K562 (cell line): Measurements from ENCODE around the gene VWA5B1. TPM values are rescaled to one million over a fixed set of nuclear protein-coding genes. Genes with fewer than 3 reads are reported as not detected.
A peak's percentile ranks its signal among the peaks of the same experiment; 100 is the strongest.
"Not testable (repeated sequence)": the region's sequence is repeated elsewhere in the genome, so short reads cannot be mapped to it uniquely, and the experiment has no call there.

Experiments
- ATAC-seq: fragments of 200-7000 bp; cut with Tn5 transposase; 3 replicates; pipeline ENCODE4 v1.9.1; 2020; ENCODE audit warnings: moderate library complexity
- BruUV-seq: library from RNA; stranded (reverse); fragments of 400-500 nt; replicated peaks from 2 replicates; lab custom pipeline; 2021; lab: Mats Ljungman, UMichigan
- CTCF ChIA-PET: fragments of 300-600 bp; formaldehyde crosslinking; extraction: SDS; loops from one replicate; lab custom pipeline; 2021; ENCODE audit warnings: low intra/inter-chr PET ratio; lab: Yijun Ruan, JAX
- POLR2A ChIA-PET: fragments of 300-600, 350-650 bp; sonication (Branson Sonifier 250); formaldehyde crosslinking; extraction: SDS; loops from one replicate; lab custom pipeline; 2021; ENCODE audit warnings: antibody characterized with exemption, inconsistent platforms; lab: Yijun Ruan, JAX
- DNase-seq, 4 experiments: peaks; one replicate each; pipeline versions ENCODE4 v3.0.0 to v3.0.0-alpha.2; 2011 to 2018; ENCODE audit warnings: low spot score in 3 of 4, mixed read lengths in 3 of 4; ENCODE audit errors: extremely low read depth in 1 of 4
- FAIRE-seq: peaks from 2 replicates; lab custom pipeline; 2011; peaks lifted over from hg19 to GRCh38; lab: Jason Lieb, UNC
- H2AFZ ChIP-seq: 2 replicates; pipeline ENCODE4 v1.6.0; 2011; ENCODE audit warnings: low read depth, low read length, control low read depth, inconsistent platforms
- H3K27ac ChIP-seq: fragments of 200-600 bp; 3 replicates; pipeline ENCODE4 v1.8.0; 2011; ENCODE audit warnings: low read depth, mild to moderate bottlenecking, control low read depth, inconsistent platforms, low read length, moderate library complexity, mixed read lengths; ENCODE audit errors: extremely low read depth
- H3K27me3 ChIP-seq, 2 experiments: fragments of 300-600 bp in 1 of 2; 2 replicates in 1 of 2; 3 replicates in 1 of 2; pipeline versions ENCODE4 v1.6.0 to v1.8.0; 2011; ENCODE audit warnings: inconsistent platforms in 2 of 2, low read length in 2 of 2, mild to moderate bottlenecking in 1 of 2, mixed read lengths in 1 of 2, moderate library complexity in 1 of 2; ENCODE audit not compliant: control insufficient read depth in 2 of 2, insufficient read depth in 2 of 2
- H3K36me3 ChIP-seq: fragments of 300-600 bp; 3 replicates; pipeline ENCODE4 v1.8.0; 2011; ENCODE audit warnings: mild to moderate bottlenecking, low read length, inconsistent platforms; ENCODE audit not compliant: control insufficient read depth, insufficient read depth
- H3K4me1 ChIP-seq, 2 experiments: fragments of 200-600 bp in 1 of 2; replicated peaks in 1 of 2; 2 replicates in 1 of 2; 3 replicates in 1 of 2; pipeline versions ENCODE4 v1.5.1 to v1.8.0; 2011; ENCODE audit warnings: inconsistent platforms in 2 of 2, low read length in 2 of 2, mild to moderate bottlenecking in 1 of 2, mixed read lengths in 1 of 2, moderate library complexity in 1 of 2; ENCODE audit not compliant: control insufficient read depth in 2 of 2, insufficient read depth in 2 of 2
- H3K4me2 ChIP-seq: 2 replicates; pipeline ENCODE4 v1.6.1; 2011; ENCODE audit warnings: low read length, control low read depth, inconsistent platforms, mixed read lengths; ENCODE audit not compliant: insufficient read depth
- H3K4me3 ChIP-seq: fragments of 200-600 bp; sonication (generic), shearing (Covaris generic); 2 replicates; pipeline ENCODE4 v1.5.1; 2016; ENCODE audit warnings: control low read depth, inconsistent platforms
- H3K79me2 ChIP-seq: fragments of 200-600 bp; 3 replicates; pipeline ENCODE4 v1.8.0; 2011; ENCODE audit warnings: low read length, inconsistent platforms; ENCODE audit not compliant: control insufficient read depth, insufficient read depth
- H3K9ac ChIP-seq, 2 experiments: 2 replicates each; pipeline versions ENCODE4 v1.6.0 to v1.6.1; 2011; ENCODE audit warnings: low read depth in 2 of 2, low read length in 2 of 2, control low read depth in 1 of 2, inconsistent platforms in 1 of 2, mild to moderate bottlenecking in 1 of 2, mixed read lengths in 1 of 2; ENCODE audit not compliant: insufficient read depth in 1 of 2
- H3K9me1 ChIP-seq: one replicate; pipeline ENCODE4 v1.6.0; 2011; ENCODE audit warnings: inconsistent platforms, mild to moderate bottlenecking, low read length, moderate library complexity; ENCODE audit not compliant: control insufficient read depth, insufficient read depth
- H3K9me3 ChIP-seq: replicated peaks from 2 replicates; pipeline ENCODE4 v1.5.1; 2011; ENCODE audit warnings: low read depth, low read length, inconsistent platforms; ENCODE audit not compliant: control insufficient read depth, insufficient read depth
- H4K20me1 ChIP-seq: replicated peaks from 2 replicates; pipeline ENCODE4 v1.6.1; 2011; ENCODE audit warnings: low read length, inconsistent platforms, mixed read lengths; ENCODE audit not compliant: control insufficient read depth, insufficient read depth
- CHCHD3 ChIP-seq: fragments of 250-450 bp; sonication (Bioruptor Pico); IDR thresholded peaks from 2 replicates; pipeline ENCODE4 v2.1.2; 2022; ENCODE audit warnings: mild to moderate bottlenecking
- EP400 ChIP-seq: fragments of 450-650 bp; IDR thresholded peaks from 2 replicates; pipeline ENCODE4 v1.6.1; 2017; ENCODE audit warnings: antibody characterized with exemption, mild to moderate bottlenecking, moderate library complexity
- MTA2 ChIP-seq: fragments of 450-650 bp; IDR thresholded peaks from 2 replicates; pipeline ENCODE4 v1.6.1; 2016; ENCODE audit warnings: low read depth
- MTF1 ChIP-seq: fragments of 250-450 bp; sonication (Bioruptor Pico); IDR thresholded peaks from 2 replicates; pipeline ENCODE4 v1.9.0; 2021; ENCODE audit warnings: moderate library complexity, mild to moderate bottlenecking, inconsistent platforms, borderline replicate concordance
- ZNF146 ChIP-seq: IDR thresholded peaks from one replicate; pipeline ENCODE4 v1.6.1; 2018; ENCODE audit warnings: missing compliant biosample characterization; ENCODE audit not compliant: unreplicated experiment
- ZNF431 ChIP-seq: sonication (generic); formaldehyde crosslinking; IDR thresholded peaks from 2 replicates; pipeline ENCODE4 v1.8.0; 2022; ENCODE audit warnings: mild to moderate bottlenecking, missing genetic modification reagents
- ZNF561 ChIP-seq: fragments of 450-650 bp; formaldehyde crosslinking; conservative IDR thresholded peaks from 2 replicates; pipeline ENCODE4 v1.4.0; 2020; ENCODE audit warnings: mild to moderate bottlenecking, moderate library complexity
- WGBS: fragments of 100-300 bp; shearing (Covaris generic); methylation state at CpG from one replicate; pipeline ENCODE4 v1.1.6; 2016; ENCODE audit warnings: low coverage, mixed read lengths; ENCODE audit not compliant: insufficient coverage; ENCODE audit errors: missing lambda C conversion rate; 5-methylcytosine and 5-hydroxymethylcytosine counted together
- in situ Hi-C: fragments of 300-500 bp; cut with MboI; formaldehyde crosslinking; loops from 4 replicates; pipeline ENCODE4 v1.15.0; 2018; ENCODE audit warnings: inconsistent platforms, mixed read lengths
- intact Hi-C: fragments of 100-400 bp; cut with micrococcal nuclease; formaldehyde crosslinking; loops from 2 replicates; pipeline ENCODE4 v1.14.2; 2022
- polyA plus RNA-seq, 8 experiments: library from polyadenylated mRNA; depleted of rRNA in 4 of 8; stranded (reverse) in 5 of 8; unstranded in 3 of 8; fragments of >200 nt; fragmentation: Nextera tagmentation in 2 of 8; fragmentation: Illumina TruSeq in 1 of 8; extraction: Ambion mirVana in 2 of 8; extraction: Trizol in 1 of 8; gene quantifications; 2 replicates each; pipeline versions ENCODE4 v1.2.1 to v1.2.3, GENCODE V29; 2011 to 2014; ENCODE audit warnings: inconsistent platforms in 1 of 8, missing spikeins in 1 of 8
- total RNA-seq, 7 experiments: library from RNA; depleted of rRNA in 6 of 7; stranded (reverse); fragments of >200 nt in 6 of 7; fragmentation: Illumina TruSeq in 2 of 7; extraction: Trizol in 2 of 7; gene quantifications; 2 replicates each; pipeline versions ENCODE4 v1.2.1 to v1.2.3, GENCODE V29; 2011 to 2021; ENCODE audit warnings: low replicate concordance in 1 of 7

VWA5B1 gene
- total and polyA plus RNA-seq, 9 of the 15 experiments (the other 6 are each of a cell fraction or from before 2014, with no cell fraction given), result not detected

DNA sequence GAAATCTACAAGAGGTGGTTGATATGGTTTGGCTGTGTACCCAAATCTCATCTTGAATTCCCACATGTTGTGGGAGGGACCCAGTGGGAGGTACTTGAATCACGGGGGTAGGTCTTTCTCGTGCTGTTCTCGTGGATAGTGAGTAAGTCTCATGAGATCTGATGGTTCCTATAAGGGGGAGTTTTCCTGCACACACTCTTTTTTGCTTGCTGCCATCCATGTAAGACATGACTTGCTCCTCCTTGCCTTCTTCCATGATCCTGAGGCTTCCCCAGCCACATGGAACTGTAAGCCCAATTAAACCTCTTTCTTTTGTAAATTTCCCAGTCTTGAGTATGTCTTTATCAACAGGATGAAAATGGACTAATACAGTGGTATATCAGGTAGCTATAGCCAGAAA, 5.2 kb upstream of the VWA5B1 start:
- Histone ChIP-seq H3K4me2 (no peak overlapping the region), H4K20me1 (no peaks in the 10 kb centered on the region; the same call in 1 of the 2 replicates), H3K4me1 (no peaks in the 10 kb centered on the region), H3K36me3 (no peaks in the 10 kb centered on the region), H3K9me1 (no peaks in the 10 kb centered on the region), H3K27ac (no peak overlapping the region), H3K9ac (no peak overlapping the region), H3K9me3 (no peaks in the 10 kb centered on the region), H2AFZ (no peak overlapping the region), H3K27me3 (peaks cover 16 to 26% of the 10 kb centered on the region in 2 experiments; a peak in 4 of 5 replicates), H3K4me3 (no peak overlapping the region), H3K79me2 (no peaks in the 10 kb centered on the region)
- 0% methylated on average over 3 of the region's 3 CpGs for WGBS
- DNase-seq, result no peak
- FAIRE-seq, result no peak
- in situ Hi-C loops (no loop called here), intact Hi-C loops (no loop called here)
- ChIA-PET POLR2A (no interaction called here), CTCF (no interaction called here)
- no peak for ATAC-seq
- no TSS peak for BruUV-seq
- TF ChIP-seq CHCHD3 (CRISPR knock-in tag) (no peak), ZNF431 (peak; percentile 91), MTA2 (no peak), EP400 (no peak), MTF1 (CRISPR knock-in tag) (no peak), ZNF561 (CRISPR knock-in tag) (no peak)

DNA sequence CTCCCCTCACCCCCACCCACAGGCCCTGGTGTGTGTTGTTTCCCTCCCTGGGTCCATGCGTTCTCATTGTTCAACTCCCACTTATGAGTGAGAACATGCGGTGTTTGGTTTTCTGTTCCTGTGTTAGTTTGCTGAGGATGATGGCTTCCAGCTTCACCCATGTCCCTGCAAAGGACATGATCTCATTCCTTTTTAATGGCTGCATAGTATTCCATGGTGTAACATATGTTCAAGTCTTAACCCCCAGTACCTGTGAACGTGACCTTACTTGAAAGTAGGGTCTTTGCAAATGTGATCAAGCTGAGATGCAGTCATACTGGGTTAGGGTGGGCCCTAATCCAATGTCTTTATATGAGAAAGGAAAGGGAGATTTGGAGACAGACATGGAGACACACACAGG, 3.0 kb upstream of the VWA5B1 start:
- CTCF ChIA-PET, BruUV-seq: not testable (repeated sequence)
- WGBS, result 3% methylated on average over 3 of the region's 3 CpGs

More for the DNA sequence above, 3.0 kb upstream of the VWA5B1 start:
- H3K9me1 ChIP-seq, H2AFZ ChIP-seq, H3K9ac ChIP-seq, H3K4me3 ChIP-seq, POLR2A ChIA-PET, H3K4me1 ChIP-seq, in situ Hi-C loops, H3K27ac ChIP-seq, DNase-seq, H4K20me1 ChIP-seq, ATAC-seq, H3K4me2 ChIP-seq, FAIRE-seq, H3K79me2 ChIP-seq, H3K36me3 ChIP-seq, intact Hi-C loops, H3K9me3 ChIP-seq: not testable (repeated sequence)
- TF ChIP-seq ZNF146, result peak; percentile 85
- H3K27me3 ChIP-seq, result peaks cover 22 to 38% of the 10 kb centered on the region in 2 experiments; a peak in 4 of 5 replicates
